GM19099 (cell line): ENCODE measurements around the gene XPNPEP1.
A peak's percentile ranks its signal among the peaks of the same experiment; 100 is the strongest.

Experiments
- POLR2A ChIP-seq: IDR thresholded peaks from 3 replicates; pipeline ENCODE4 v1.6.1; 2011; ENCODE audit warnings: low read depth; ENCODE audit not compliant: insufficient read length; ENCODE audit errors: extremely low read depth

XPNPEP1 gene

GRCh38 chr10:109922976-109923921 is at the start of gene XPNPEP1:
Gene XPNPEP1 (minus strand): TSS chr10:109923511. CDS start chr10:109923433, 78 bp downstream.
- peak; percentile 90 for TF ChIP-seq POLR2A

- no peak for TF ChIP-seq POLR2A
These were observed 49.2 kb upstream of the XPNPEP1 start for GRCh38 chr10:109972372-109973001.

- no peak for TF ChIP-seq POLR2A
These were observed 48.3 kb upstream of the XPNPEP1 start for GRCh38 chr10:109971634-109972033.

GRCh38 chr10:109969760-109970346 is 46.5 kb upstream of the XPNPEP1 start:
- TF ChIP-seq POLR2A = no peak

- TF ChIP-seq POLR2A = no peak
These were observed 45.8 kb upstream of the XPNPEP1 start for GRCh38 chr10:109968953-109969759.

GRCh38 chr10:109967739-109968088 is 44.4 kb upstream of the XPNPEP1 start:
- TF ChIP-seq POLR2A = no peak

- TF ChIP-seq POLR2A = no peak
These were observed 43.8 kb upstream of the XPNPEP1 start for GRCh38 chr10:109966961-109967738.

GRCh38 chr10:109964318-109964717 is 41.0 kb upstream of the XPNPEP1 start:
- TF ChIP-seq POLR2A = no peak

- TF ChIP-seq POLR2A = no peak
These were observed 40.1 kb upstream of the XPNPEP1 start for GRCh38 chr10:109963439-109963838.

- TF ChIP-seq POLR2A = no peak
These were observed 38.9 kb upstream of the XPNPEP1 start for GRCh38 chr10:109962247-109962646.

GRCh38 chr10:109961174-109962001 is 38.1 kb upstream of the XPNPEP1 start:
- no peak for TF ChIP-seq POLR2A

- no peak for TF ChIP-seq POLR2A
These were observed 37.4 kb upstream of the XPNPEP1 start for GRCh38 chr10:109960682-109961081.
